ENCODE data around the gene ADGRB3. TPM values are rescaled to one million over a fixed set of nuclear protein-coding genes. Genes with fewer than 3 reads are reported as not detected.
"Not testable (repeated sequence)": the region's sequence is repeated elsewhere in the genome, so short reads cannot be mapped to it uniquely, and the experiment has no call there.

The ADGRB3 gene
- total RNA-seq, 2 experiments from 2014 or later, result not detected

- Mint-ChIP-seq H3K27me3 (ENCODE audit: low read depth) (no peaks in the 10 kb centered on the region), H3K4me3 (no peak overlapping the region), H3K9me3 (no peaks in the 10 kb centered on the region), H3K4me1 (ENCODE audit: low read depth) (no peaks in the 10 kb centered on the region), H3K27ac (no peak overlapping the region), H3K36me3 (ENCODE audit: low read depth) (no peaks in the 10 kb centered on the region)
- intact Hi-C loops (cut with micrococcal nuclease), result no loop called here
- CTCF ChIA-PET, result no interaction called here
- DNase-seq, result no peak
Observed at GRCh38 chr6:69398729-69399128, 763.6 kb downstream of the ADGRB3 start.

DNA sequence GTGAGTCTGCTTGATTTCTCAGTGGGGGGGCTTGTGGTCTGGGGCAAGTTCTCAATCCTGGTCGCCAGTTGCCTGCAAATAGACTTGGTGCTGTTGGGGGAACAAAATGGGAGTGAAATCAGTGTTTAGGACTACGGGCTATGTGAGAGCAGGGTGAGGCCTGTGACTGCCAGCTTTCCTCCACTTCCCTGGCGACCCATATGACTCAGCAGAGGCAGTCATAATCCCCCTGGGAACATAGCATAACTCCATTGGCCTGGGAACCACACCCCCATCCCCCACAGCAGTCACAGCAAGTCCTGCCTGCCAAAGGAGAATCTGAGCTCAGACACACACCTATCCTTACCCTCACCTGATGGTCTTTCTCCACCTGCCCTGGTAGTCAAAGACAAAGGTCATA, 773.8 kb downstream of the ADGRB3 start:
- H3K27ac Mint-ChIP-seq, result no peak overlapping the region
- no peaks in the 10 kb centered on the region for H3K4me1 Mint-ChIP-seq (ENCODE audit: low read depth)
- intact Hi-C loops (cut with micrococcal nuclease), result no loop called here
- no peak for DNase-seq
- CTCF ChIA-PET, result no interaction called here
- H3K27me3 Mint-ChIP-seq (ENCODE audit: low read depth), result no peaks in the 10 kb centered on the region
- no peak overlapping the region for H3K4me3 Mint-ChIP-seq
- H3K9me3 Mint-ChIP-seq, result peaks cover 27% of the 10 kb centered on the region
- H3K36me3 Mint-ChIP-seq (ENCODE audit: low read depth), result no peaks in the 10 kb centered on the region

- Mint-ChIP-seq H3K9me3 (peaks cover 4% of the 10 kb centered on the region), H3K36me3 (ENCODE audit: low read depth) (no peaks in the 10 kb centered on the region), H3K4me3 (no peak overlapping the region), H3K27me3 (ENCODE audit: low read depth) (no peaks in the 10 kb centered on the region), H3K4me1 (ENCODE audit: low read depth) (no peaks in the 10 kb centered on the region), H3K27ac (no peak overlapping the region)
- intact Hi-C loops (cut with micrococcal nuclease), result no loop called here
- CTCF ChIA-PET, result no interaction called here
- no peak for DNase-seq
Observed at GRCh38 chr6:69416776-69417175, 781.7 kb downstream of the ADGRB3 start.

DNA sequence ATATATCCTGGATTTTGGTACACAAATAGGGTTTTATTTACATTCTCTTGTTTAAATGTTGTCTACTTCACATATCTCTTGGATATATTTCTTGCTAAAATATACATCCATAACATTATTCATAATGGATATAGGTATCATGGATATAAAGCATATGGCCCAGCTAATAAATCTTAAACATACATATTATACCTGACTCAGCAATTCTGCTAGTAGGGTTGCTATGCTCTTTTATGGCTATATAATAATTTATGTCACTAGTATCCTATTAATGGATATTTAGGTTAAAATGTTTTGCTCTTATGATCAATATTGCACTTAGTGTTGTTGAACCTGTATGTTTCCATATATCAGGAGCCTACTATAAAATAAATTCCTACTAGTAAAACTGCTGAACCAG, 786.2 kb downstream of the ADGRB3 start:
- H3K27me3 Mint-ChIP-seq (ENCODE audit: low read depth), result no peaks in the 10 kb centered on the region
- H3K27ac Mint-ChIP-seq, result no peak overlapping the region
- intact Hi-C loops (cut with micrococcal nuclease), result no loop called here
- no peaks in the 10 kb centered on the region for H3K4me1 Mint-ChIP-seq (ENCODE audit: low read depth)
- no peak overlapping the region for H3K4me3 Mint-ChIP-seq
- CTCF ChIA-PET, result no interaction called here
- no peaks in the 10 kb centered on the region for H3K36me3 Mint-ChIP-seq (ENCODE audit: low read depth)
- no peak for DNase-seq
- no peaks in the 10 kb centered on the region for H3K9me3 Mint-ChIP-seq

- no peaks in the 10 kb centered on the region for H3K9me3 Mint-ChIP-seq
- no peaks in the 10 kb centered on the region for H3K4me1 Mint-ChIP-seq (ENCODE audit: low read depth)
- no peak for DNase-seq
- no peak overlapping the region for H3K4me3 Mint-ChIP-seq
- intact Hi-C loops (cut with micrococcal nuclease), result no loop called here
- H3K36me3 Mint-ChIP-seq (ENCODE audit: low read depth), result no peaks in the 10 kb centered on the region
- H3K27ac Mint-ChIP-seq, result no peak overlapping the region
- CTCF ChIA-PET, result no interaction called here
- no peaks in the 10 kb centered on the region for H3K27me3 Mint-ChIP-seq (ENCODE audit: low read depth)
Observed at GRCh38 chr6:69422020-69422419, 786.9 kb downstream of the ADGRB3 start.

DNA sequence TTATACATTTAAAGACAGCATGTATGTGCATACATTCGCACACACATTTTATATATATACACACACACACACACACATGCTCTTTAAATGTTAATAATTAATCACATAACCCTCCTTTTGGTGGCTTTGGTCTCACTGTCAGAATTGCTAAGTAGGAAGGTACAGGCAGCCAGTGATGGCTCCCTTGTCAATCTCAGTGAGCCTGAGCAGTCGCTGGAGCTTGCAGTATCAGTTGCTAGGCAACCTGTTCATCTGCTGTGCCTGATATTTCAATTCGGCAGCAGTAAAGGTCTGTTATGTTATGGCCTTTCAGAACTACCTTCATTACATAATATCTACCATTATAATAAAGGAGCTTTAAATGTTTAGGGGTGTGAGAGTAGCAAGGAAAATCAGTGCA, 787.4 kb downstream of the ADGRB3 start:
- no peak overlapping the region for H3K4me3 Mint-ChIP-seq
- intact Hi-C loops (cut with micrococcal nuclease), result no loop called here
- CTCF ChIA-PET, result no interaction called here

GRCh38 chr6:69423785-69424184, 788.7 kb downstream of the ADGRB3 start:
- Mint-ChIP-seq H3K27me3 (ENCODE audit: low read depth) (no peaks in the 10 kb centered on the region), H3K27ac (no peak overlapping the region), H3K4me3 (no peak overlapping the region), H3K4me1 (ENCODE audit: low read depth) (no peaks in the 10 kb centered on the region), H3K9me3 (no peaks in the 10 kb centered on the region), H3K36me3 (ENCODE audit: low read depth) (no peaks in the 10 kb centered on the region)
- no peak for DNase-seq
- intact Hi-C loops (cut with micrococcal nuclease), result no loop called here
- CTCF ChIA-PET, result no interaction called here

More for the DNA sequence above, 787.4 kb downstream of the ADGRB3 start:
- no peaks in the 10 kb centered on the region for H3K27me3 Mint-ChIP-seq (ENCODE audit: low read depth)
- H3K36me3 Mint-ChIP-seq (ENCODE audit: low read depth), result no peaks in the 10 kb centered on the region
- no peak for DNase-seq
- H3K4me1 Mint-ChIP-seq (ENCODE audit: low read depth), result no peaks in the 10 kb centered on the region
- H3K9me3 Mint-ChIP-seq, result no peaks in the 10 kb centered on the region
- H3K27ac Mint-ChIP-seq, result no peak overlapping the region

- no peak overlapping the region for H3K4me3 Mint-ChIP-seq
- CTCF ChIA-PET, result no interaction called here
- no peak for DNase-seq
- intact Hi-C loops (cut with micrococcal nuclease), result no loop called here
- no peaks in the 10 kb centered on the region for H3K27me3 Mint-ChIP-seq (ENCODE audit: low read depth)
- H3K9me3 Mint-ChIP-seq, result no peaks in the 10 kb centered on the region
- H3K36me3 Mint-ChIP-seq (ENCODE audit: low read depth), result no peaks in the 10 kb centered on the region
- H3K27ac Mint-ChIP-seq, result no peak overlapping the region
- H3K4me1 Mint-ChIP-seq (ENCODE audit: low read depth), result no peaks in the 10 kb centered on the region
Observed at GRCh38 chr6:69424581-69424980, 789.5 kb downstream of the ADGRB3 start.

DNA sequence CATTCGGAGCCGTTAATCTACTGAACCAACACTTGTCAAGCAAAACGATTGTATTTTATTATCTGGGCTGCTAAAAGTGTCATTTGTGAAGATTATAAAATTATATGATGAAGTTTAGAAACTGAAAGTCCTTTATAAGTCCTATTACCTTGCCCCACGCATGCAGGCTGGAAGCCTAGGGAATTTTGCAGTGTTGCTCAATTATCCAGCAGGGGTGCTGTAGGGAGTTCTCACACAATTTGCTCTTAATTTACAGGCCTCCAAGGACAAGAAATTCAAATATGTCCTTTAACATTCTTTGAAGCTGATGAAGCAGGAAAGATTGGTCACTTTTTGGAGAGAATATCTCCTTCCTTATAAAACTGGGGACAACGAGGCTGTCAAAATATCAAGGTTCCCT, 792.8 kb downstream of the ADGRB3 start:
- Mint-ChIP-seq H3K4me3 (no peak overlapping the region), H3K27ac (no peak overlapping the region), H3K4me1 (ENCODE audit: low read depth) (no peaks in the 10 kb centered on the region), H3K27me3 (ENCODE audit: low read depth) (no peaks in the 10 kb centered on the region), H3K9me3 (no peaks in the 10 kb centered on the region), H3K36me3 (ENCODE audit: low read depth) (no peaks in the 10 kb centered on the region)
- DNase-seq, result no peak
- CTCF ChIA-PET, result no interaction called here
- intact Hi-C loops (cut with micrococcal nuclease), result no loop called here

GRCh38 chr6:69432168-69432567, 797.1 kb downstream of the ADGRB3 start:
- H3K27ac Mint-ChIP-seq; H3K36me3 Mint-ChIP-seq (ENCODE audit: low read depth); H3K4me3 Mint-ChIP-seq; H3K9me3 Mint-ChIP-seq; H3K27me3 Mint-ChIP-seq (ENCODE audit: low read depth); DNase-seq; H3K4me1 Mint-ChIP-seq (ENCODE audit: low read depth); CTCF ChIA-PET; intact Hi-C loops (cut with micrococcal nuclease): not testable (repeated sequence)

- intact Hi-C loops (cut with micrococcal nuclease); CTCF ChIA-PET; DNase-seq; H3K4me3 Mint-ChIP-seq; H3K27ac Mint-ChIP-seq; H3K4me1 Mint-ChIP-seq (ENCODE audit: low read depth); H3K9me3 Mint-ChIP-seq; H3K27me3 Mint-ChIP-seq (ENCODE audit: low read depth); H3K36me3 Mint-ChIP-seq (ENCODE audit: low read depth): not testable (repeated sequence)
Observed at GRCh38 chr6:69433116-69433515, 798.0 kb downstream of the ADGRB3 start.

DNA sequence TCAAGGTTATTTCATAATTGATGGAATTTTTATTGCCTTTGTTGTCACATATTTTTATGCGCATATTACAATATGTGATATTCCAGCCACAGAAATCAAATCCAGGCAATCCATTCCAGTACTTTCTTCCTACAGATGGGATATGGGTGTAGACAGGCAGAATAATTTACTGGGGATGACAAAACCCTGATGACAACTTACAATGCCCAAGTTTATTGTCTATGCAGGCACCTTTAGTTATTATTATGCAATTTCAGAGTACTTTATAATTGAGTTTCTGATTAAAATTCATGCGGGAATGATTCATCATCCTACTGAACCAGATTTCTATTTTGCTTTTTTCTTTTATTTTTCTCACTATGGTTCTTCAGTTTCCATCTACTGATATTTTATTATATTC, 803.0 kb downstream of the ADGRB3 start:
- Mint-ChIP-seq H3K27ac (no peak overlapping the region), H3K9me3 (peaks cover 5% of the 10 kb centered on the region), H3K27me3 (ENCODE audit: low read depth) (no peaks in the 10 kb centered on the region), H3K4me3 (no peak overlapping the region), H3K36me3 (ENCODE audit: low read depth) (no peaks in the 10 kb centered on the region), H3K4me1 (ENCODE audit: low read depth) (no peaks in the 10 kb centered on the region)
- DNase-seq, result no peak
- CTCF ChIA-PET, result no interaction called here
- intact Hi-C loops (cut with micrococcal nuclease), result no loop called here
